H1 (cell line): ENCODE data around the gene NUDT6. TPM values are rescaled to one million over a fixed set of nuclear protein-coding genes. Genes with fewer than 3 reads are reported as not detected.

Experiments used
- KDM5A ChIP-seq: fragments of 200-600 bp; IDR thresholded peaks from 2 replicates; pipeline ENCODE4 v1.7.1; 2012; ENCODE audit warnings: mild to moderate bottlenecking, low read length, inconsistent platforms, mixed read lengths
- MAX ChIP-seq: IDR thresholded peaks from 2 replicates; pipeline ENCODE4 v1.6.1; 2012; ENCODE audit warnings: inconsistent platforms
- SIRT6 ChIP-seq: IDR thresholded peaks from one replicate; pipeline ENCODE4 v1.7.1; 2012; ENCODE audit warnings: low read length, inconsistent platforms
- TAF1 ChIP-seq: IDR thresholded peaks from 2 replicates; pipeline ENCODE4 v1.6.1; 2011; ENCODE audit warnings: mild to moderate bottlenecking, low read depth, low read length
- polyA plus RNA-seq, 7 experiments: library from polyadenylated mRNA; depleted of rRNA in 3 of 7; stranded (reverse) in 5 of 7; unstranded in 2 of 7; fragments of >200 nt in 5 of 7; fragments of 200-250 nt in 2 of 7; gene quantifications; 1 replicate in 5 of 7; 2 replicates in 1 of 7; 4 replicates in 1 of 7; pipeline versions ENCODE4 v1.2.1 to v1.2.3, GENCODE V29; 2011 to 2013; ENCODE audit warnings: missing spikeins in 2 of 7, mixed read lengths in 2 of 7
- total RNA-seq: library from RNA; stranded (reverse); fragmentation: NEBNext Ultra II Directional; extraction: Animal tissue kit (Norgen Biotek cat#: 25700); gene quantifications from 2 replicates; pipeline ENCODE4 v1.2.1, GENCODE V29; 2021

Gene NUDT6
- total and polyA plus RNA-seq, 2 of the 8 experiments (the other 6 are each of a cell fraction or from before 2014, with no cell fraction given) = 5.0 to 12.4 TPM

DNA sequence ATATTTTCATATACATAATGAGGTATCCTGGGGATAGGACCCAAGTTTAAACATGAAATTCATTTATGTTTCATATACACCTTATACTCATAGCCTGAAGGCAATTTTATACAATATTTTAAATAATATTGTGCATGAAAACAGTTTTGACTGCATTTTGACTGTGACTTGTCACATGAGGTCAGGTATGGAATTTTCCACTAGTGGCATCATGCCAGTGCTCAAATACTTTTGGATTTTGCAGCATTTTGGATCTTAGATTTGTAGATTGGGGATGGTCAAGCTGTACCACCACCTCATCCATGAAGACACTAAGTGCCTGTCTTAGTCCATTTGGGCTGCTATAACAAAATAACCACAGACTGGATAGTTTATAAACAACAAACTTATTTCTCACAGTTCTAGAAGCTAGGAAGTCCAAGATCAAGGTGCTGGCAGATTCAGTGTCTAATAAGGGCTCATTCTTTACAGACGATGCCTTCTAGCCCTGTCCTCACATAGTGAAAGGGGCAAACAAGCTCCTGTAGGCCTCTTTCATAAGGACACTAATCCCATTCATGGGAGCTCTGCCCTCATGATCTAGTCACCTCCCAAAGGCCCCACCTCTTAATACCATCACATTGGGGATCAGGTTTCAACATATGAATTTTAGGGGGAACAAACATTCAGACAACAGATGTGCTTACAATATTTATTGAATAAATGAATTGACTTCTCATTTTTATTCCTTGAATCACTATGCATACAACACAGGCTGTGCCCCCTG is 9.4 kb downstream of the NUDT6 start (continued):
- no peak for TF ChIP-seq TAF1
- no peak for TF ChIP-seq KDM5A
- no peak for TF ChIP-seq MAX
- TF ChIP-seq SIRT6 = no peak
